Endothelial cell of umbilical vein (primary cell): ENCODE measurements around the gene NIN.

ENCODE experiments used
- EZH2 ChIP-seq: IDR thresholded peaks from 2 replicates; pipeline ENCODE4 v1.6.1; 2012; ENCODE audit warnings: borderline replicate concordance, low read depth, mild to moderate bottlenecking, moderate library complexity, low read length, inconsistent platforms; ENCODE audit not compliant: severe bottlenecking
- GATA2 ChIP-seq: IDR thresholded peaks from 2 replicates; pipeline ENCODE4 v1.7.0; 2011; ENCODE audit warnings: low read depth, mild to moderate bottlenecking, moderate library complexity, mixed read lengths, low read length; ENCODE audit not compliant: insufficient read length, insufficient read depth
- POLR2A ChIP-seq: IDR thresholded peaks from 2 replicates; pipeline ENCODE4 v1.6.1; 2012; ENCODE audit warnings: low read depth, mild to moderate bottlenecking, control low read depth, low read length
- POLR2AphosphoS5 ChIP-seq: IDR thresholded peaks from 2 replicates; pipeline ENCODE4 v1.6.1; 2012; ENCODE audit warnings: low read depth, mild to moderate bottlenecking, control low read depth, low read length, moderate library complexity; ENCODE audit not compliant: insufficient read depth
- TF ChIP-seq, protein P1 (sequence below), 2 donors: IDR thresholded peaks; 1 replicate in 1 of 2; 2 replicates in 1 of 2; pipeline ENCODE4 v1.5.1; 2011; ENCODE audit warnings: low read length in 2 of 2, mild to moderate bottlenecking in 2 of 2, moderate library complexity in 2 of 2, control low read depth in 1 of 2, inconsistent platforms in 1 of 2, low read depth in 1 of 2; ENCODE audit not compliant: insufficient read depth in 1 of 2; ENCODE audit errors: extremely low read depth in 1 of 2
- TF ChIP-seq, protein P2 (sequence below): IDR thresholded peaks from 2 replicates; pipeline ENCODE4 v1.6.1; 2011; ENCODE audit not compliant: insufficient read depth, insufficient read length

DNA sequence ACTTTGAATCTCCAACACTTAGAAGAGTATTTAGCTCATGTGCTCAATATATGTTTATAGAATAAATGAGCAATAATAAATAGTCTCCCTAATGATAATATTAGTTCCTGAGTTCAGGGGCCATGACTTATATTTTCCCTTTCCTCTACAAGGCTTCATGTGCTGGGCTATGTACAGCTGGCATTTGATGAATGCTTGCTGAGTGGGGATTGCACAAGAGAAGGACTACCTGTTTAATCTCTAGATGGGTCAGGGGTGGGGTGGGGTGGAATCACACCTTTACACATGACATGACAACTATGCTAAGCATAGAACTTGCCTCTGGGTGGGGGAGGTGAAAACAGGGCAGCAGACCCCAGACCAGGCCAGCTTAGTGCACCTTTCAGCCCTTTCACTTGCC lies 33.3 kb upstream of the NIN start:
- TF ChIP-seq, protein P1, sequence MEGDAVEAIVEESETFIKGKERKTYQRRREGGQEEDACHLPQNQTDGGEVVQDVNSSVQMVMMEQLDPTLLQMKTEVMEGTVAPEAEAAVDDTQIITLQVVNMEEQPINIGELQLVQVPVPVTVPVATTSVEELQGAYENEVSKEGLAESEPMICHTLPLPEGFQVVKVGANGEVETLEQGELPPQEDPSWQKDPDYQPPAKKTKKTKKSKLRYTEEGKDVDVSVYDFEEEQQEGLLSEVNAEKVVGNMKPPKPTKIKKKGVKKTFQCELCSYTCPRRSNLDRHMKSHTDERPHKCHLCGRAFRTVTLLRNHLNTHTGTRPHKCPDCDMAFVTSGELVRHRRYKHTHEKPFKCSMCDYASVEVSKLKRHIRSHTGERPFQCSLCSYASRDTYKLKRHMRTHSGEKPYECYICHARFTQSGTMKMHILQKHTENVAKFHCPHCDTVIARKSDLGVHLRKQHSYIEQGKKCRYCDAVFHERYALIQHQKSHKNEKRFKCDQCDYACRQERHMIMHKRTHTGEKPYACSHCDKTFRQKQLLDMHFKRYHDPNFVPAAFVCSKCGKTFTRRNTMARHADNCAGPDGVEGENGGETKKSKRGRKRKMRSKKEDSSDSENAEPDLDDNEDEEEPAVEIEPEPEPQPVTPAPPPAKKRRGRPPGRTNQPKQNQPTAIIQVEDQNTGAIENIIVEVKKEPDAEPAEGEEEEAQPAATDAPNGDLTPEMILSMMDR (IDR thresholded peaks at IDR 0.05; ENCODE audit: extremely low read depth in 1 of 2, insufficient read depth in 1 of 2, low read depth in 1 of 2, low read length in 2 of 2), result no peak
- no peak for TF ChIP-seq EZH2
- no peak for TF ChIP-seq POLR2A
- no peak for TF ChIP-seq POLR2AphosphoS5
- TF ChIP-seq, protein P2, sequence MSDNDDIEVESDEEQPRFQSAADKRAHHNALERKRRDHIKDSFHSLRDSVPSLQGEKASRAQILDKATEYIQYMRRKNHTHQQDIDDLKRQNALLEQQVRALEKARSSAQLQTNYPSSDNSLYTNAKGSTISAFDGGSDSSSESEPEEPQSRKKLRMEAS, result no peak
- no peak for TF ChIP-seq GATA2
